HCT116 (cell line): ENCODE results near the gene AQP5. TPM values are rescaled to one million over a fixed set of nuclear protein-coding genes. Genes with fewer than 3 reads are reported as not detected.
"Not testable (repeated sequence)": the region's sequence is repeated elsewhere in the genome, so short reads cannot be mapped to it uniquely, and the experiment has no call there.

Experiments used
- ATAC-seq: fragments of 200-7000 bp; cut with Tn5 transposase; 2 replicates; pipeline ENCODE4 v1.9.1; 2020; ENCODE audit warnings: mild to moderate bottlenecking, moderate library complexity
- BruUV-seq: library from RNA; stranded (reverse); fragments of 400-500 nt; replicated peaks from 2 replicates; lab custom pipeline; 2021; lab: Mats Ljungman, UMichigan
- CTCF ChIA-PET: fragments of 300-600 bp; sonication (Branson Sonifier 250); formaldehyde crosslinking; loops from one replicate; lab custom pipeline; 2021; ENCODE audit warnings: antibody characterized with exemption; lab: Charles Lee
- POLR2A ChIA-PET: fragments of 300-600, 350-600 bp; sonication (Branson Sonifier 250); formaldehyde crosslinking; loops from one replicate; lab custom pipeline; 2021; ENCODE audit warnings: antibody characterized with exemption; lab: Charles Lee
- RAD21 ChIA-PET, 2 experiments: fragments of 300-600 bp; sonication (Branson Sonifier 250); formaldehyde crosslinking; loops; one replicate each; lab custom pipeline; 2023; ENCODE audit warnings: low total read pairs in 2 of 2; ENCODE audit not compliant: uncharacterized antibody in 2 of 2, unreplicated experiment in 2 of 2, low non-redundant PET in 1 of 2; lab: Charles Lee
- DNase-seq: peaks from one replicate; pipeline ENCODE4 v3.0.0-alpha.2; 2010; ENCODE audit warnings: low read depth, low spot score
- H2AFZ ChIP-seq: fragments of 200-600 bp; shearing (Covaris generic), sonication (generic); 2 replicates; pipeline ENCODE4 v1.6.1; 2017; ENCODE audit warnings: low read depth, mixed run types, mixed read lengths, antibody characterized with exemption, low read length; ENCODE audit not compliant: poor library complexity, severe bottlenecking
- H3K27ac ChIP-seq: 2 replicates; pipeline ENCODE4 v1.5.1; 2012; ENCODE audit warnings: low read depth, low read length
- H3K27me3 ChIP-seq: fragments of 200-600 bp; sonication (generic); 2 replicates; pipeline ENCODE4 v1.6.1; 2016; ENCODE audit warnings: mixed run types, low read length, mixed read lengths; ENCODE audit not compliant: insufficient read depth
- H3K36me3 ChIP-seq, 2 experiments: fragments of 200-500 bp in 1 of 2; fragments of 200-600 bp in 1 of 2; sonication (Bioruptor generic) in 1 of 2; sonication (generic) in 1 of 2; 2 replicates each; pipeline versions ENCODE4 v1.5.1 to v1.6.1; 2014 to 2016; ENCODE audit warnings: low read length in 2 of 2, inconsistent platforms in 1 of 2, mixed read lengths in 1 of 2, mixed run types in 1 of 2; ENCODE audit not compliant: insufficient read depth in 2 of 2, control insufficient read depth in 1 of 2
- H3K4me1 ChIP-seq, 2 experiments: fragments of 200-600 bp in 1 of 2; sonication (generic) in 1 of 2; 2 replicates each; pipeline versions ENCODE4 v1.5.1 to v1.6.1; 2012 to 2017; ENCODE audit warnings: low read length in 2 of 2, inconsistent platforms in 1 of 2, mild to moderate bottlenecking in 1 of 2, mixed read lengths in 1 of 2, mixed run types in 1 of 2, moderate library complexity in 1 of 2; ENCODE audit not compliant: insufficient read depth in 2 of 2, control insufficient read depth in 1 of 2
- H3K4me2 ChIP-seq: fragments of 200-600 bp; sonication (generic); 2 replicates; pipeline ENCODE4 v1.6.1; 2017; ENCODE audit warnings: mixed run types, low read length, mixed read lengths
- H3K4me3 ChIP-seq, 2 experiments: fragments of 200-600 bp in 1 of 2; sonication (generic) in 1 of 2; replicated peaks in 1 of 2; 2 replicates each; pipeline ENCODE4 v1.5.1; 2011 to 2016; ENCODE audit warnings: low read length in 2 of 2, control low read depth in 1 of 2, low read depth in 1 of 2, mild to moderate bottlenecking in 1 of 2, mixed read lengths in 1 of 2, mixed run types in 1 of 2
- H3K79me2 ChIP-seq: fragments of 200-600 bp; sonication (generic); 2 replicates; pipeline ENCODE4 v1.6.1; 2017; ENCODE audit warnings: mild to moderate bottlenecking, mixed run types, low read length, moderate library complexity, mixed read lengths; ENCODE audit not compliant: insufficient read depth
- H3K9ac ChIP-seq: fragments of 200-600 bp; sonication (generic); 2 replicates; pipeline ENCODE4 v1.6.1; 2016; ENCODE audit warnings: low read length, mixed read lengths
- H3K9me2 ChIP-seq: fragments of 200-600 bp; sonication (generic), shearing (Covaris generic); 2 replicates; pipeline ENCODE4 v1.6.1; 2017; ENCODE audit warnings: mixed run types, mild to moderate bottlenecking, moderate library complexity; ENCODE audit not compliant: insufficient read depth
- H3K9me3 ChIP-seq, 2 experiments: fragments of 200-500 bp in 1 of 2; fragments of 200-600 bp in 1 of 2; sonication (Bioruptor generic) in 1 of 2; sonication (generic) in 1 of 2; 2 replicates each; pipeline ENCODE4 v1.6.1; 2014 to 2017; ENCODE audit warnings: low read length in 2 of 2, mixed read lengths in 2 of 2, inconsistent platforms in 1 of 2, low read depth in 1 of 2, mild to moderate bottlenecking in 1 of 2, mixed run types in 1 of 2, moderate library complexity in 1 of 2; ENCODE audit not compliant: control insufficient read depth in 1 of 2, insufficient read depth in 1 of 2
- H4K20me1 ChIP-seq: fragments of 200-600 bp; sonication (generic), shearing (Covaris generic); 2 replicates; pipeline ENCODE4 v1.6.1; 2017; ENCODE audit warnings: mixed run types, mild to moderate bottlenecking, moderate library complexity; ENCODE audit not compliant: insufficient read depth
- ATF3 ChIP-seq: IDR thresholded peaks from 2 replicates; pipeline ENCODE4 v1.6.1; 2012
- CBX3 ChIP-seq: IDR thresholded peaks from 2 replicates; pipeline ENCODE4 v1.6.1; 2012; ENCODE audit warnings: low read depth
- CEBPB ChIP-seq: IDR thresholded peaks from 2 replicates; pipeline ENCODE4 v1.6.1; 2012; ENCODE audit warnings: low read depth
- CTCF ChIP-seq, 3 experiments: fragments of 200-600 bp in 1 of 3; sonication (generic) in 1 of 3; IDR thresholded peaks in 2 of 3; conservative IDR thresholded peaks in 1 of 3; 2 replicates each; pipeline ENCODE4 v1.5.1; 2012 to 2017; ENCODE audit warnings: low read depth in 2 of 3, low read length in 2 of 3, antibody characterized with exemption in 1 of 3, borderline replicate concordance in 1 of 3, control low read depth in 1 of 3, mild to moderate bottlenecking in 1 of 3, mixed read lengths in 1 of 3, mixed run types in 1 of 3, moderate library complexity in 1 of 3; ENCODE audit not compliant: insufficient read depth in 1 of 3
- EGR1 ChIP-seq: IDR thresholded peaks from 2 replicates; pipeline ENCODE4 v1.6.1; 2012; ENCODE audit warnings: low read depth
- ELF1 ChIP-seq: IDR thresholded peaks from 2 replicates; pipeline ENCODE4 v1.6.1; 2012; ENCODE audit warnings: low read depth, borderline replicate concordance
- EZH2 ChIP-seq: fragments of 200-600 bp; sonication (generic); IDR thresholded peaks from 2 replicates; pipeline ENCODE4 v1.6.1; 2017; ENCODE audit warnings: antibody characterized with exemption, mixed run types
- FOSL1 ChIP-seq: IDR thresholded peaks from 2 replicates; pipeline ENCODE4 v1.6.1; 2012; ENCODE audit warnings: low read depth
- JUND ChIP-seq: IDR thresholded peaks from 2 replicates; pipeline ENCODE4 v1.6.1; 2012
- MAX ChIP-seq: IDR thresholded peaks from 2 replicates; pipeline ENCODE4 v1.6.1; 2012
- POLR2A ChIP-seq: IDR thresholded peaks from 2 replicates; pipeline ENCODE4 v1.7.0; 2011; ENCODE audit warnings: borderline replicate concordance; ENCODE audit not compliant: insufficient read depth, insufficient read length; ENCODE audit errors: extremely low read depth
- POLR2AphosphoS5 ChIP-seq: IDR thresholded peaks from 2 replicates; pipeline ENCODE4 v1.6.1; 2011; ENCODE audit warnings: mild to moderate bottlenecking, low read depth, low read length, moderate library complexity
- REST ChIP-seq: IDR thresholded peaks from 2 replicates; pipeline ENCODE4 v1.6.1; 2012; ENCODE audit warnings: low read depth
- SRF ChIP-seq: IDR thresholded peaks from 2 replicates; pipeline ENCODE4 v1.6.1; 2012; ENCODE audit warnings: low read depth
- TCF7L2 ChIP-seq: IDR thresholded peaks from 2 replicates; pipeline ENCODE4 v1.7.0; 2011; ENCODE audit warnings: borderline replicate concordance, inconsistent platforms; ENCODE audit not compliant: insufficient read depth, insufficient read length; ENCODE audit errors: extremely low read depth
- ZFX ChIP-seq: fragments of 450-650 bp; IDR thresholded peaks from 2 replicates; pipeline ENCODE4 v1.6.1; 2017
- ZNF274 ChIP-seq: fragments of 200-500 bp; sonication (Bioruptor generic); IDR thresholded peaks from 2 replicates; pipeline ENCODE4 v1.6.1; 2014; ENCODE audit warnings: mild to moderate bottlenecking, low read depth, low read length, inconsistent platforms
- intact Hi-C: fragments of 100-400 bp; cut with micrococcal nuclease; formaldehyde crosslinking; loops from 2 replicates; pipeline ENCODE4 v1.10.0; 2022
- total RNA-seq: library from RNA; stranded (reverse); gene quantifications from one replicate; pipeline ENCODE4 v1.2.1, GENCODE V29; 2021; ENCODE audit not compliant: unreplicated experiment

Gene AQP5
- total RNA-seq, 1 experiment from 2014 or later = not detected

GRCh38 chr12:49989400-49989799, 27.7 kb downstream of the AQP5 start:
- H2AFZ ChIP-seq, intact Hi-C loops: not testable (repeated sequence)

GRCh38 chr12:49990273-49990672, 28.6 kb downstream of the AQP5 start:
- Histone ChIP-seq H3K4me2 (no peak overlapping the region), H3K27ac (no peak overlapping the region), H3K9me3 (no peaks in the 10 kb centered on the region), H3K9ac (no peak overlapping the region), H3K4me1 (no peaks in the 10 kb centered on the region), H2AFZ (no peak overlapping the region), H3K36me3 (peaks cover 42 to 73% of the 10 kb centered on the region in 2 experiments), H3K79me2 (peaks cover 6% of the 10 kb centered on the region), H3K4me3 (no peak overlapping the region), H4K20me1 (no peaks in the 10 kb centered on the region), H3K27me3 (no peaks in the 10 kb centered on the region), H3K9me2 (no peaks in the 10 kb centered on the region)
- ChIA-PET POLR2A (interaction anchor here (1.4 kb wide), 1 partner anchor 249 kb away, joined by 4 read pairs; the partner anchor contains the start of gene TMBIM6), CTCF (no interaction called here), RAD21 (no interaction called here)
- DNase-seq = no peak
- ATAC-seq = no peak
- intact Hi-C loops = no loop called here
- BruUV-seq = no TSS peak
- no peak for TF ChIP-seq SRF
- TF ChIP-seq FOSL1 = no peak
- TF ChIP-seq POLR2A = no peak
- no peak for TF ChIP-seq POLR2AphosphoS5
- no peak for TF ChIP-seq REST
- no peak for TF ChIP-seq MAX
- TF ChIP-seq CEBPB = no peak
- no peak for TF ChIP-seq JUND
- TF ChIP-seq EGR1 = no peak
- TF ChIP-seq ELF1 = no peak
- TF ChIP-seq CTCF (IDR thresholded peaks at IDR 0.05 in 2 of 3, conservative IDR thresholded peaks at IDR 0.05 in 1 of 3; ENCODE audit: borderline replicate concordance in 1 of 3, insufficient read depth in 1 of 3, low read depth in 2 of 3, low read length in 2 of 3) = no peak
- no peak for TF ChIP-seq EZH2
- TF ChIP-seq TCF7L2 = no peak
- TF ChIP-seq ZFX = no peak
- TF ChIP-seq ZNF274 = no peak
- TF ChIP-seq CBX3 = no peak
- TF ChIP-seq ATF3 = no peak

More at GRCh38 chr12:49989400-49989799, 27.7 kb downstream of the AQP5 start:
- H3K9ac ChIP-seq, H3K4me3 ChIP-seq, H3K79me2 ChIP-seq, DNase-seq, H3K27ac ChIP-seq, H3K9me3 ChIP-seq, H3K4me1 ChIP-seq, ATAC-seq, CTCF ChIA-PET, H3K27me3 ChIP-seq, H4K20me1 ChIP-seq, H3K4me2 ChIP-seq, H3K9me2 ChIP-seq, RAD21 ChIA-PET: not testable (repeated sequence)
- BruUV-seq = TSS peak; percentile 43
- POLR2A ChIA-PET = interaction anchor here (0.6 kb wide), 1 partner anchor 95 kb away, joined by 3 read pairs; the partner anchor contains the start of gene SMARCD1
- peaks cover 39 to 68% of the 10 kb centered on the region in 2 experiments for H3K36me3 ChIP-seq
